GM19240 (cell line): ENCODE measurements around the gene HK1.

Experiments
- DNase-seq: peaks from one replicate; pipeline ENCODE4 v3.0.0; 2011; ENCODE audit warnings: low spot score; ENCODE audit not compliant: insufficient read length

The HK1 gene

DNA sequence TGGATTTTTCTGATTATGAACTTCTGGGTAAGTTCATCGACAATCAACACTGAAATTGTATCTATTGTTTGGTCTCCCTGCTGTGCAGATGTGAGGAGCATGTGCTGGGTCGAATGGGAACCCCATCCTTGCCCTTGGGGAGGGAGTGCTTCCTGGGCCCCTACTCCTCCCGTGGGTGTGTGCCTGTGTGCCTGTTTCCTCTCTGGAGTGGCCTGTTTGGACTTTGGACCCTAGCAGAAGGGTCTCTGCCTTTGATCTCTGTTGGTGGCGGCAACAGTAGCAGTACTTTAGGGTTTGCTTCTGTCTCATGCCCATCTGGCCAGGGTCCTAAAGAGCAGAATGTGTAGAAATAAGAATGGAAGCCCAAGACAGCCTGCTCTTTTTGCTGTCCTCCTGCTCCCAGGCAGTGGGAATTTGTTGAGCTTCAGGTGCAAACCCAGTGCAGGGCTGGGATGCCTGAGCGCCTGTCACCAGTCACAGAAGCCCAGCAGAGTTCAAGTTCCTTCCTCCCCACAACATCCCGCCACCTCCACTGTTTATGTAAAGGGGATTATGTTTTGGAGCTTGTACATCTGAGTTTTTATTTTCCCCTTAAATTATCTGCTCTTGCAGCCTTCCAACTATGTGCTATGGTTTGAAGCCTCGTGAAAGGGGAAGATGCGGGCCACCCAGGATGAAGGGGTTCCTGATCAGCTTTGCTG lies 139.9 kb downstream of the HK1 start:
- no peak for DNase-seq

DNA sequence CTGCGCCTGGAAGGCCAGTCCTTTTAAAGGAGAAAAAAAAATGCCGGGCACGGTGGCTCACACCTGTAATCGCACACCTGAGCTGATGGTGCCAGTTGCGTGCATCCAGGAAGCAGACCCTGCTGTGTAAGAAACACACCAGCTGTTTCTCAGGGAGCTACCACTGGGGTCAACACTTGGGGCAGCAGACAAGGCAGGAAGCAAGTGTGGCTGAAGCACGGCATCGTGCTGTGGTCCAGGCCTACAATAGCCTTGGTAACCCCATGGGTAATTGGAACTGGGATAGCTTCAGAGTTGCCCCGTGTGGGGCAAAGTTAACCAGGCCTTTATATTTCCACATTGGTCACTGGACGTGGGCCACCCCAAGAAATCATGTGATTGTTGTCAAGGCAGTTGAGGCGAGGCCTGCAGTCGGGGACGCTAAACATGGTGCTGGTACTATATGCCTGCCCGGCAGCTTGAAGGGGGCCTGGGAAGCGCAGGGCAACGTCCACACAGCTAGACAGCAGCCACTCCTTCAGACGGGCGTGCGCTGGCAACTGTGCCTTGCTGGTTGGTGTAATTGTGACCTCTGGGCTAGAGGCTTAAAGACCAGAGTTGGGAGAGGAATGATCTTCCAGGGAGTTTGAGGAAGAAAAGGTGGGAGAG lies 140.9 kb downstream of the HK1 start:
- no peak for DNase-seq

DNA sequence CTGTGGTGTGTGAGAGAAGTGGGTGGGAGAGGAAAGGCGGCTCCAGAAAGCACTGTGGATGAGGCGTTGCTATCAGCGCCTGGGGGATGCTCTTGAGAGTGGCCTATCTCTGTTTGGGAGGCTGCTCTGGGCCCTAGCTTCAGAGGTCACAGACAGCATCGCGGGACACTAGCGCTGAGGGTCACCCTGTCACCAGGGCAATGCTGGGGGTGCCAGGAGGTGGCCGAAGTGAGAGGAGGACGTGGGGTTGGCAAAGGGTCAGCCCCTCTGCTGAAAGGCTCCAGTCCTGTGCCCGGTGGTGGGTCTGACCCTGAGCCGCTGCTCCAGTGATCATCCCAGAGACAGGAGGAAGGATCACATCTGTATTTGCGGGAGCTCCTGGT lies 141.4 kb downstream of the HK1 start:
- no peak for DNase-seq

DNA sequence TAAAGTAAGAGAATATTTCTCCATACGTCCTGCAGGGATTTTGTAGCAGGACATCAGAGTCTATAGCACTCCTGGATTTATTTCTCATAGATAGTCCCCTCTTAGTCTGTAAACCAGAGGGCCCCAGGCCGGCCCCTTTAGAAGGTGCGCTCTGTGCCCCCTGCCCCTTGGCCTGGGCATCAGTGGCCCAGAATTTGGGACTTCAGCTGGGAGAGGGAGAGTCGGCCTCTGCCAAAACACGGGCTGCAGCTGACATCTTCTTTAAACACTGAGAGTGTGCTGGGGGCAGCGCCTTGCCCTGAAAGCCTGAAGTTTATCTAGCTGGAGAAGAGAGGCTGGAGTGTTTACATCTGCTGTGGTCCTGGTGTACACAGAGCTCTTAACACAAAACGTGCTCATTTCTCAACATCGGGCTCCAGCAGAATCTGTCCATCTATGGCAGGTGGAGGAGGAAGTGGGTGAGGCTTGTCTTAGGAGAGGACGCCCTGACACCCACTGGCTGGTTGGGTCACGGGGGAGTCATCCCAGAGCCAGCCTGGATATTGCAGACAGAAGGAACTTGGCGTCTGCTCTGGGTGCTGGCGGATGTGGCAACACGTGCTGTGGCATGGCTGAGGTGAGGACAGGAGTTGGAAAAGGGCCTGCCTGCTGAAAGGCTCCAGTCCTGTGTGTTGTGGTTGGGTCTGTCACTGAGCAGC lies 143.5 kb downstream of the HK1 start:
- DNase-seq: no peak

DNA sequence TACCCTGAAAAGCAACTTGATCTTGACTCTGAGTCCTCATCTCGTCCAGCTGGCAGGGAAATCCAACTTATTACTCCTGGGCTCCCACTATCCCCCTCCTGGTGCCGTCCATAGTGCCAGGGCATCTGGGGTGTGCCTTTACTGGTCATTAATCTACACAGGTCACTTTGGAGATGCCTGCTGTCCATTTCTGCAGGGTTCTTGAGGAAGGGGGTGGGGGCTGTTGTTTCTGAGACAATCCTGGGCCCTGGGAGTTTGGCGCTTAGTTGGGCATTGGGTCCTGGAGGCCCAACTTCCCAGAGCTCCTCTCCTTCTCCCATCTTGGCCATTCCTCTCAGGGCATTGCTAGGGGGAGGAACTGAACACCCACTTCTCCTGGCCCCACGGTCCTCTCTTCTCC lies 144.4 kb downstream of the HK1 start:
- DNase-seq: no peak

DNA sequence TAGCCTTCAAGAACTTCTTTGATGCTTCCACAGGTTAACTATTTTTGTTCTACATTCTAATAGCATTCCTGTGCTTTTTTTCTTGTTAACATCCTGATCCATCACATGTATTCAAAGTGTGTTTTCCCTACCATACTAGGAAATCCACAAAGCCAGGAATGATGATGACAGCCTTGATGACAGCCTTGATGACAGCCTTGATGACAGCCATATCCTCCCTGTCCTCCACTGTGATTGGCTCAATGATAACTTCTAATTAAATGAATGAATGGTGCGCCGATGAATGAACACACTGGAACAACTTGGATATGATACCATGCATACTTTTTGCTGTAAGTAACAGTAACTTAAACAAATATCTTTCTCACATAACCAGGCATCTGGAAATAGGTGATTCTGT lies 146.7 kb downstream of the HK1 start:
- no peak for DNase-seq

DNA sequence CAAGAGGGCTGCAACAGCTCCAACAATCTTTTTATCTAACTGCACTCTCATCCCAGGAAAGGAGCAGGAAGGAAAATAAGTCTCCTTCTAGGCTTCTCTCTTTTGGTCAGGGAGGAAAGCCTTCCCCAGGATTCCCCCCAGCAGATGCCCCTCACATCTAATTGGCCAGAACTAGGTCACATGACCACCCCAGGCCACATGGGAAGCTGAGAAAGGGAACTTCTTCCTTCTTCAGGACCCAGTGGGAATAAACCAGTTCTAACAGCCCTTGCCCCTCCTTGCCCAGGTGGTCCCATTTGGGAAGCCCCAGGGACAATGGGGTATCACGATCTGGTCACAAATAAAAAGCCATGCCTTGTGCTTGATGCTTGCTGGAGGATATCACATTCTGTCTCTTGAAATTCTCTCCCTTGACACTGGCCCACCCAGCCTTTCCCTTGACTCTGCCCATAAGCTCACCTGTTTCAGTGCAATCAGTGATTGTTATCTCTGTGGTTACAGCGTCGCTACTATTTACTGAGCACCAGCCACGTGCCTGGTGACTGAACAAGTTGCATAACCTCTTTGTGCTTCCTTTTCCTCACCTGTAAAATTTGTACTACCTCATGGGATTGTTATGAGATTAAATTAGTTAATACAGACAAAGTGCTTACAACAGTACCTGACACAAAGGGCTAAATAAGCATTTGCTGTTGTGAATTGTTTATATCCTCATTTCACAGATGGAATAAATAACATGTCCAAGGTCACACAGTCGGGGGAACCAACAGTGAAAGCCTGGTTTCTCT lies 147.4 kb downstream of the HK1 start:
- DNase-seq: no peak

DNA sequence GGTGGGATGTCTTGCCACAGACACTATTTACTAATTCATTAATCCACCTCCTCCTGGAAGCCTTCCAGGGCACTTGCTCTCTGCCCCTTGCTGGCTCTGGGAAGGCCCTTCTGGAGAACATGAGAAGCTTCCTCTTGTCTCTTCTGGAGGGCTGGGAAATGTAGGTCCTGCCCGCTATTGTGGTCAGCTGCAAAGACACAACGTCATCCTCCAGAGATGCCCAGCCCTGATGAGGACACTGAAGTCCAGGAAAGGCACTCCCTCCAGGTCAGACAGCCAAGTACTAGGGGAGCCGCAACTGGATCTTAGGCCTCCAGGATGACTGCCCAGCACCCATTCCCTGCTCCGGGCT lies 148.1 kb downstream of the HK1 start:
- DNase-seq: no peak

DNA sequence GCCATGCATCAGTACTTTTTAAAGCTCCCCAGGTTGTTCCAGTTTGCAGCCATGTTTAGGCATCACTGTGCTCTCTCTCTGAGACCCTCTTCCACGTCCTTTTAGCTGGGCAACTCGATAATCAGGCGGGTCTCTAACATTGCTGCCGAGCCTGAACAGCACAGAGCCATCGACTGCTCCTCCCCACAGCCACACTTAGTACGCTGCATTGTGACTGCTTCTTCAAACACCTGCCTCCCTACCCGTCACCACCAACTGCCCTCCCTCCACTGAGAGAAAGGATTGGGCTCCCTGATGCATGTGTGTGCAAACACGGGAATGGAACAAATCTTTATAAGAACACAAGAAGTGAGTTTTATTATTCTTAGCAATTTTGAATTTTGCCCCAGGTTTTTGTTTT lies 149.9 kb downstream of the HK1 start:
- DNase-seq: no peak

DNA sequence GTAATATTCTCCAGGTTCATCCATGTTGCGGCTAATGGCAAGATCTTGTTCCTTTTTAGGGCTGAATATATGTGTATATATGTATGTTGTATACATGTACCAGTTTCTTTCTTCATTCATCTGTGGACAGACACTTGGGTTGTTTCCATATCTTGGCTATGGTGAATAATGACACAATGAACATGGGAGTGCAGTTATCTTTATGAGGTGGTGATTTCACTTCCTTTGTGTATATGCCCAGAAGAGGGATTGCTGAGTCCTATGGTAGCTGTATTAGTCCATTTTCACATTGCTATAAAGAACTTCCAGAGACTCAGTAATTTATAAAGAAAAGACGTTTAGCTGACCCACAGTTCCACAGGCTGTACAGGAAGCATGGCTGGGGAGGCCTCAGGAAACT lies 155.9 kb downstream of the HK1 start:
- DNase-seq: no peak

DNA sequence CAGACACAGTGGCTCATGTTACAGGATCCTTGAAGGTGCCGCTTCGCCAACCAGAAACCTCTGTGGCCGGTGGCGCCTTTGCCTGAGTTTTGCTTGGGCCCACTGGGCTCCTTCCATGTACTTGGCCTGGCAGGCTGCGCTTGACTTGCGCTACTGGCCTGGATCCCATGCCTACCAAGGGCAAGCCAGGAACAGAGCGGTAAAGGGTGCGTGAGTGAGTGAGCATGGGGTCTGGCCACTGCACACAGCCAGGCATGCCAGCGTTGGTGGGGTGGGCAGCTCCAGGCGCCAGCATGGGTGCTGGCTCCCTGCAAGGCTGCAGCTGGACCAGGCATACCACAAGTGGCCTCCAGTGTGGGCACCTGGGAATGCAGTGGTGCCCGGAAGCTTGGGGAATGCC lies 156.6 kb downstream of the HK1 start:
- no peak for DNase-seq

DNA sequence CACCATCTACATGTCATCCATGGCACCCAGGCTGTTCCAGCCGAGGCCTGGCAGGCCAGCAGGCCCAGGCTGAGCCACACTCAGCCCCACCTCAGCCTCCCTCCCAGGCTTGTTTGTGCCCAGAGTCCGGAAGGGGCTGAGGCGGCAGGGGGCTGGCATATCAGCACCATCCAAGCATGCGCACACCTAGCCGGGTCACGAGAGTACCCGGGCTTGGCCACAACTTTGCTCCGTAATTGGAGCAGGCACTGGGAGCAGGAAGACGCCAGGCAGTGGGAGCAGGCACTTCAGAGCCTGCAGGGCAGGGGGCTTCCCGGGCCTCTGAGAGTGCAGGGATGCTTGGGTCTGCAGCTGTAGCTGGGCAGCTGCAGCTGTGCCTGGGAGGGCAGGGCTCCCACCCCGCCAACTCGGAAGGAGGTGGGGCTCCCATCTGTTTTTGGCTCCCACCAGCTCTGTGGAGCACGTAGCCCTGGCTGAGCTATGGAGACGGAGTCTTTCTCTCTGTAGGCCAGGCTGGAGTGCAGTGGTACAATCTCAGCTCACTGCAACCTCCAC lies 157.7 kb downstream of the HK1 start:
- no peak for DNase-seq

DNA sequence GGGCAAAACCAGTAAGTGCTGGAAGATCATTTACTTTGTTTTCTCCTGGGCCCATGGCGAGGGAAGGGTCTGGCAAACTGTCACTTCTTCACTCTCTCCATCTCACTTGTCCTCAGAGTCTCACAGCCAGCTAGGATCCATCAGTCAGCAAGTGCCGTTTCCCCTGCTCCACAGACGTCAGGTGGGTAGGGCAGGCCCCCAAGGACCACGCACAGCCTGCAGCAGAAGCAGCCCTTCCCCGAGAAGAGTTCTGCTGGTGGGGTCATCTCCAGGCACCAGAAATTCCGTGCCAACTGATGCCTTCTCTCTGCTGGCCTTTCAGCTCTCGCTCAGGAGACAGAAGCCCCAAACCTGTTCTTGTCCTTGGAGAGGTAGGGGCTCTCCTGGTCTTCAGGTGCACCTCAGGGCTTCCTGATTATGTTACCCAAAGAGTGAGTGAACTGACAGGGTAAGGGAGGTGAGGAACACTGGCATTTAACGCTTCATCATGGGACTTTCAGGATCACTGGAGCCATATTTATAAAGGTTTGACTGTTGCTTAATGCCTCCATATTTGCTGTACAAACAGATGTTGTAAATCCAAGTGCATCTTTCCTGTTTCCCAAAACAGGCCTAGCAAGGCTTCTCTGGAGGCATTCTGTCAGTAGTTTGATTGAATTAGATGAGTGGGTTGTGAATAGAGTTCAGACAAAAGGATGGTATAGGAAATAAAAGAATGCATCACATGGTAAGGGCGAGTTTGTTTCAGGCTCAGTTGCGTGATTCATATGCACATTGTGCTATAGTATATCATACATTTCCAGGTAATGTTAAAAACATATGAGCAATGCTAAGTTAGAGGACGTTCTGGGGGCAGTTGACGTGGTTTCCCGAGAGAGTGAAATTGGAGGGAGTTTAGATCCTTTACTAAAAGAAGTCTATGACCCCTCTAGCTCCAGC lies 159.3 kb downstream of the HK1 start:
- DNase-seq: no peak

DNA sequence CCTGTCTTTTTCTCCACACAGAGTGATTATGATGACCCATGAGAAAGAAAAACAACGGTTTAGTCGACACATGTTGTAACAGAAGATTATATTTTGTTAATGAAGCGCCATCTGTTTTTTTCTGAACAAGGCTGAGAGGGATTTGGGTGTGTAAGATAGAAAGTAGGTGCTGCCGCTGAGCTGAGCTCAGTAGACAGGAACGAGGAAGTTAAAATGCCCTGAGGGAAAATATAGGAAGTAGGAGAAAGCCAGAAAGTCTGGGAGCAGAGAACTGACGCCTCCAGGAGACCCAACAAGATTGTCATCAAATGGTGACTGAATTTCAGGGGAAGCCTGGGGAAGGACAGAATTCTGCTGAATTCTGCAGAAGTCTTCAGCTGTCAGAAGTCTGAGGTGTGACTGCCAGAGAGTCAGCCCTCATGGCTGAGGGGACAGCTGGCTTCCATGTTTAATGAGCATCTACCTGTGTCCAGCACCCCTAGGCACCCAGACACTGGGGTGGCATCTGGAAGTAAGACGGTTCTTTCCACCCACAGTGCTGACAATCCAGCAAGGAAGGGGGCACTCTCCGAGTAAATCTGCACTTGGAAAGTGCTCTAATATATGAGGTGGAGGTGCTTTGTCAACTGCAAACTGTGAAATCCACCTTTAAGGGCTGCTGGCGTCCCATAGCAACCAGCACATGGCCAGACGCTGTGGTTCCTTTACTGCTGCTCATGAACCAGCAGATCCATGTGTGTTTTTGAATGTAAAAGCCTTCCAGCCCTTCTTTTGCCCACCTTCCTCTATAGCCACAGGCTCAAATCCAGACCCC lies 160.4 kb downstream of the HK1 start:
- DNase-seq: no peak

DNA sequence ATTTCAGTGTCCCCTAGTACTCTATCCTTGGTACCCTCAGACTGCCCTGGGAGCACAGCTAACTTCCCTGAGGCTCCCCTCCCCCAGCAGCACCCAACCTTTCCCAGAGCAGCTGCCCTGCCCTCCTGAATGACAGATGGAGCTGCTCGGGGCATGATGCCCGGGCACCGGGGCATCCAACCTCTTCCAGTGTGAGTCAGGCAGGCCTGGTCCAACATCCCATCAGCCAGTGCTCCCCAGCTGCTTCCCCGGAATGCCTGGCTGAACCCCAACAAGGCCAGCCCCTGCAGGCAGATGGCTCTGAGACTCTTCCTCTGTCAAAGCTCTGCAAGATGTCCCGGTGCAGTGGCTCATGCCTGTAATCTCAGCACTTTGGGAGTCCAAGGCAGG lies 161.0 kb downstream of the HK1 start:
- DNase-seq: no peak

DNA sequence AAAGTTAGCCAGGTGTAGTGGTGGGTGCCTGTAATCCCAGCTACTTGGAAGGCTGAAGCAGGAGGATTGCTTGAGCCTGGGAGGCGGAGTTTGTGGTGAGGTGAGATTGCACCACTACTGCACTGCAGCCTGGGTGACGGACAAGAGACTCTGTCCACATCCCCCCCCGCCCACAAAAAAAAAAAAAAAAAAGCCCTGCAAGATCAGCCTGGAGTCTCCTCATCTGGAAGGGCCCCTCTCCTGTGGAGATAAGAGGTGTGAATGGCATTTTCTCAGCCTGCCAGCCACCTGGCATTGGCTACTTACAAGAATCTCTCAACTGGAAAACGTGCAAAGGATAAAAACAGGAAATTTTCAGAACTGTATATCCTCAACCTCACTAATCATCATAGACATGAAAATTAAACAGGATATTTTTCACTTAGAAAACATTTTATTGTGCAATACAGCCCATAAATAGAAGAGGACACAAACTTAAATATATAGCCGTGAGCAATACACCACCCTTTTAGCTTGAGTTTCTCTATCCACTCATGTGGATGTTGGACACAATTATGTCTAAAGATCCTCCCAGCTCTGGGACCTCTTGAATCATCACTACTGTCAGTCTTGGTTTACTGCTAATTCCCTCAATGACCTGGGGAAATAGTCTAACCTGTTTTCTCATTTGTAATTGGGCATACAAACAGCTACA lies 161.7 kb downstream of the HK1 start:
- no peak for DNase-seq

DNA sequence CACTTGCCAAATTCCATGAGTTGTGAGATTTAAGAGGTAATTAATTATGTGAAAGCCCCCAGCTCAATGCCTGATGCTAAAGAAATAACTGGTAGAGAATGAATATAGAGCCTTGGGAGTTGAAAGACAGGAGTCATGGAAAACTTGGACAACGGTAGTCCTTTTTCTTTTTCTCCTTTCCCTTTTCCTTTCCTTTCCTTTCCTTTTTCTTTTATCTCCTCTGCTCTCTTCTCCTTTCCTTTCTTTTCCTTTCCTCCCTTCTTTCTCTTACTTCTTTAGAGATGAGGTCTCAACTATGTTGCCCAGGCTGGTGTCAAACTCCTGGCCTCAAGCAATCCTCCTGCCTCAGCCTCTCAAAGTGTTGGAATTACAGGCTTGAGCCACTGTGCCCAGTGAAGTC lies 165.1 kb downstream of the HK1 start:
- DNase-seq: no peak

DNA sequence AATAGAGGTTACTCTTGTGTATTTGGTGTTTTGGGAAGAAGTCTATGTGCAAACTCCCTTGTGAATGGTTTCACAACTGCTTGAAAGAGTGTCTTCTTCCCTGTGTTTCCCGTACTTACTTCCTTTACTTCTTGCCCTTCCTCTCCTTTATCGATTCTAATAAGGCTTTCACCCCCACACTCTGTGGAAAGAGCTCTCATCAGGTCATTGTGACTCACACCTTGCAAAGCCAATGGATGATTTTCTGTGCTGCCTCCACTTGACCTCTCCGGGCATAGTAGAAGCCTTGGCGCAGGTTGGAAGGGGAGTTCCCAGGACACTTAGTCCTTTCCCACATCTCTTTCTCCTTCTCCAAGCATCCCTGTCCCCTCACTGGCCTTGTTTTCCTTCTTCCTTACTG lies 166.7 kb downstream of the HK1 start:
- DNase-seq: no peak

DNA sequence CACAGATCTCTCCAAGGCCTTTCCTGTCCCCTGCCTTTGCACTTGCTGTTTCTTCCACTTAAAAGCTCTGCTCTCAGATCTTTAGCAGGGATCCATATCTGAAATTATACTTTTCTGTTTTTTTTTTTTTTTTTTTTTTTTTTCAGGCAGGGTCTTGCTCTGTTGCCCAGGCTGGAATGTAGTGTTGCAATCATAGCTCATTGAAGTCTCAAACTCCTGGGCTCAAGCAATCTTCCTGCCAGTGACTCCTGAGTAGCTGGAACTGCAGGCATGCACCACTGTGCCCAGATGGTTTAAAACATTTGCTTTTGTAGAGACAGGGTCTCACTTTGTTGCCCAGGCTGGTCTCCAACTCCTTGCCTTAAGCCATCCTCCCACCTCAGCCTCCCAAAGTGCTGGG lies 167.9 kb downstream of the HK1 start:
- DNase-seq: no peak
